SH-SY5Y (cell line): Measurements from ENCODE around the gene CPNE9.

Experiments
- GATA2 ChIP-seq: IDR thresholded peaks from 2 replicates; pipeline ENCODE4 v1.6.1; 2011; ENCODE audit warnings: mild to moderate bottlenecking, low read depth, low read length
- GATA3 ChIP-seq: IDR thresholded peaks from 2 replicates; pipeline ENCODE4 v1.6.1; 2011; ENCODE audit warnings: low read depth, mild to moderate bottlenecking, low read length, moderate library complexity

GRCh38 chr3:9749296-9749644 lies 45.6 kb downstream of the CPNE9 start:
- no peak for TF ChIP-seq GATA2
- TF ChIP-seq GATA3 = no peak
